ENCODE data around the gene ATP8A2.
A peak's percentile ranks its signal among the peaks of the same experiment; 100 is the strongest.
"Not testable (repeated sequence)": the region's sequence is repeated elsewhere in the genome, so short reads cannot be mapped to it uniquely, and the experiment has no call there.

Gene ATP8A2

DNA sequence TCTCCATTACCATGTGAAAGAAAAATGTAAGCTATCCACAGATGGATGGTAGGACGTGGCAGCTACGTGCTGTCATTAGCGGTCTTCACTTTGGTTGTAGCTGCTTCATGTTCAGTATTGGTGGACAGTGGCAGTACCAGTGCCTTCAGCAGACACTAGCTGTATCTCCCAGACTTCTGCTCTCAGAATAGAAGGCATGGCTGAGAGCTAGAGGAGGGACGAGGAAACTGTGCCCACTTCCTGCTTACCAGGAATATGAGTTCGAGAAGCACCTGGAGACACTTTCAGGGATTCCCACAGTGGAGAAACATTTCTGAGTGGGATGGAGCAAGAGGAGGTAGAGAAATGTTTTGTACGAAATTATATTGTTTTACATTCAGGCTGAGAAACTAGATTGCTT is 686.9 kb downstream of the ATP8A2 start:
- no peak for DNase-seq

GRCh38 chr13:26060357-26060756 is 688.6 kb downstream of the ATP8A2 start:
- DNase-seq = no peak

- no peak for DNase-seq
Observed at GRCh38 chr13:26061256-26061655, 689.5 kb downstream of the ATP8A2 start.

GRCh38 chr13:26061947-26062346 is 690.2 kb downstream of the ATP8A2 start:
- no peak for DNase-seq

GRCh38 chr13:26062853-26063444 is 691.2 kb downstream of the ATP8A2 start:
- DNase-seq = peak; percentile 50

- DNase-seq = not testable (repeated sequence)
Observed at GRCh38 chr13:26066492-26066891, 694.7 kb downstream of the ATP8A2 start.

GRCh38 chr13:26067601-26068000 is 695.8 kb downstream of the ATP8A2 start:
- DNase-seq = no peak

DNA sequence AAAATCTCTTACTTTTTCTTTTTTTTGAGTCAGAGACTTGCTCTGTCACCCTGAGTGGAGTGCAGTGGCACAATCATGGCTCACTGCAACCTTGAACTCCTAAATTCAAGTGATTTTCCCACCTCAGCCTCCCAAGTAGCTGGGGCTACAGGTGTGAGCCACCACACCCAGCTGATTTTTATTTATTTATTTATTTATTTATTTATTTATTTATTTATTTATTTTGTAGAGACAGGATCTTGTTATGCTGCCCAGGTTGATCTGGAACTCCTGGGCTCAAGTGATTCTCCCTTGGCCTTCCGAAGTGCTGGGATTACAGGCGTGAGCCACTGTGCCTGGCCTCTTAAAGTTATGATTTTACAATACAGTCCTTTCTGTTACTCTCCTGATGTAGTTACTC is 696.6 kb downstream of the ATP8A2 start:
- not testable (repeated sequence) for DNase-seq

- DNase-seq = not testable (repeated sequence)
Observed at GRCh38 chr13:26069642-26070041, 697.9 kb downstream of the ATP8A2 start.

GRCh38 chr13:26071691-26072090 is 699.9 kb downstream of the ATP8A2 start:
- DNase-seq = no peak

GRCh38 chr13:26072335-26072734 is 700.6 kb downstream of the ATP8A2 start:
- DNase-seq = not testable (repeated sequence)

DNA sequence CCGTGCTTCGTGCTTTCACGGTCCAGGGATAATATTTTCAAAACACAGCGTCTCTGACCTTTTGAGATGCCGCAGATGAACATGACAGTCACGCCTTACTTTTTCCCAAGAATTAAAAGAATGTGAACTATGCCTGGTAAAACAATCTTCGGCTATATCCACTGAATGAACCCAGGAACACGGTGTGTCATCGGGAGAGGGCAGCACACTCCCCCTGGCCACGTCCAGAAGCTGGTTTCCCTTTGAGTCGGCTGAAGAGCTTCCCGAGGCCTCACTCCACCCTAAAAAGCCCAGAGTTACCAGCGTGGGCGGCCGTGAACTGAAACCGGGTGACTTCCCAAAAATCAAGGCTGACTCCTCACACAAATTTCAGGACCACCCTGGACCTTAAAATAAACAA is 702.9 kb downstream of the ATP8A2 start:
- DNase-seq = no peak

Measured in activated CD4-positive, alpha-beta T cell treated with anti-CD3 and anti-CD28 coated beads, Interleukin-2, Interleukin-6, amounts not matched to agents 100 ng/mL and 50 ng/mL, durations not matched to agents 16 hours and 8 hours (primary cell).